ENCODE data around the gene OR51A7.
"Not testable (repeated sequence)": the region's sequence is repeated elsewhere in the genome, so short reads cannot be mapped to it uniquely, and the experiment has no call there.

The OR51A7 gene

GRCh38 chr11:4903484-4903883 lies at the start of gene OR51A7:
OR51A7 (plus strand) TSS chr11:4903783; CDS start chr11:4907370, 3,587 bp downstream.
- no peak for DNase-seq

GRCh38 chr11:4854286-4854685 lies 49.3 kb upstream of the OR51A7 start:
- DNase-seq: not testable (repeated sequence)

- DNase-seq: no peak
Measured at GRCh38 chr11:4862447-4863236, 40.9 kb upstream of the OR51A7 start.

GRCh38 chr11:4863876-4864275 lies 39.7 kb upstream of the OR51A7 start:
- DNase-seq: no peak

GRCh38 chr11:4865855-4866254 lies 37.7 kb upstream of the OR51A7 start:
- DNase-seq: no peak

- no peak for DNase-seq
Measured at GRCh38 chr11:4881188-4881587, 22.4 kb upstream of the OR51A7 start.

GRCh38 chr11:4881860-4882500 lies 21.6 kb upstream of the OR51A7 start, which contains the start of gene OR51T1:
OR51T1 (plus strand) TSS chr11:4881900; CDS start chr11:4881900, 0 bp downstream.
- DNase-seq: no peak

- DNase-seq: no peak
Measured at GRCh38 chr11:4882543-4882942, 21.0 kb upstream of the OR51A7 start.

GRCh38 chr11:4884361-4884760 lies 19.2 kb upstream of the OR51A7 start:
- no peak for DNase-seq

GRCh38 chr11:4886186-4886585 lies 17.4 kb upstream of the OR51A7 start:
- no peak for DNase-seq

GRCh38 chr11:4887591-4887990 lies 16.0 kb upstream of the OR51A7 start:
- DNase-seq: no peak

- DNase-seq: no peak
Measured at GRCh38 chr11:4890279-4890678, 13.3 kb upstream of the OR51A7 start.

- no peak for DNase-seq
Measured at GRCh38 chr11:4891996-4892640, 11.5 kb upstream of the OR51A7 start.

- DNase-seq: no peak
Measured at GRCh38 chr11:4916581-4916980, 13.0 kb downstream of the OR51A7 start.

GRCh38 chr11:4919250-4919649 lies 15.7 kb downstream of the OR51A7 start, which contains the start of gene OR51G2:
OR51G2 (minus strand) TSS chr11:4919350; CDS start chr11:4915663, 3,687 bp downstream.
- no peak for DNase-seq

- DNase-seq: no peak
Measured at GRCh38 chr11:4921796-4922195, 18.2 kb downstream of the OR51A7 start.

- no peak for DNase-seq
Measured at GRCh38 chr11:4922304-4922703, 18.7 kb downstream of the OR51A7 start.

GRCh38 chr11:4924239-4924638 lies 20.7 kb downstream of the OR51A7 start, which contains the start of gene OR51G1:
OR51G1 (minus strand) TSS chr11:4924339; CDS start chr11:4924339, 0 bp downstream.
- DNase-seq: no peak

GRCh38 chr11:4926608-4927007 lies 23.0 kb downstream of the OR51A7 start:
- no peak for DNase-seq

GRCh38 chr11:4932751-4933150 lies 29.2 kb downstream of the OR51A7 start:
- no peak for DNase-seq

- no peak for DNase-seq
Measured at GRCh38 chr11:4936745-4937144, 33.2 kb downstream of the OR51A7 start.

- no peak for DNase-seq
Measured at GRCh38 chr11:4947505-4947904, 43.9 kb downstream of the OR51A7 start, which contains the start of gene OR51A4. OR51A4 (minus strand) TSS chr11:4947605; CDS start chr11:4947100, 505 bp downstream.

- DNase-seq: not testable (repeated sequence)
Measured at GRCh38 chr11:4955613-4956012, 52.0 kb downstream of the OR51A7 start, which contains the start of gene OR51A2. OR51A2 (minus strand) TSS chr11:4955713; CDS start chr11:4955713, 0 bp downstream.
